Mesendoderm (in vitro differentiated cells): Measurements from ENCODE around the gene KLHL6. TPM values are rescaled to one million over a fixed set of nuclear protein-coding genes. Genes with fewer than 3 reads are reported as not detected.

Experiments
- DNase-seq: peaks from one replicate; pipeline ENCODE4 v3.0.0; 2013
- H2AK5ac ChIP-seq: 2 replicates; pipeline ENCODE4 v1.6.1; 2013; ENCODE audit warnings: low read length, inconsistent platforms
- H2BK120ac ChIP-seq: 2 replicates; pipeline ENCODE4 v1.6.1; 2013; ENCODE audit warnings: low read depth, mild to moderate bottlenecking, low read length, moderate library complexity, mixed read lengths
- H2BK15ac ChIP-seq: replicated peaks from 2 replicates; pipeline ENCODE4 v1.6.1; 2013; ENCODE audit warnings: low read depth, mild to moderate bottlenecking, moderate library complexity
- H2BK5ac ChIP-seq: 2 replicates; pipeline ENCODE4 v1.6.1; 2013; ENCODE audit warnings: low read length, inconsistent platforms
- H3K18ac ChIP-seq: 2 replicates; pipeline ENCODE4 v1.6.1; 2013; ENCODE audit warnings: mild to moderate bottlenecking, low read length, mixed read lengths
- H3K23ac ChIP-seq: one replicate; pipeline ENCODE4 v1.6.1; 2013; ENCODE audit warnings: low read length
- H3K27ac ChIP-seq: 2 replicates; pipeline ENCODE4 v1.5.1; 2013; ENCODE audit warnings: low read depth, mild to moderate bottlenecking, inconsistent platforms, low read length, moderate library complexity
- H3K27me3 ChIP-seq: 2 replicates; pipeline ENCODE4 v1.6.1; 2013; ENCODE audit warnings: low read length, control low read depth, mild to moderate bottlenecking, inconsistent platforms; ENCODE audit not compliant: insufficient read depth, poor library complexity
- H3K36me3 ChIP-seq: 2 replicates; pipeline ENCODE4 v1.6.1; 2013; ENCODE audit warnings: low read length, inconsistent platforms; ENCODE audit not compliant: control insufficient read depth, insufficient read depth
- H3K4ac ChIP-seq: one replicate; pipeline ENCODE4 v1.6.1; 2013; ENCODE audit warnings: low read depth, mild to moderate bottlenecking, low read length, moderate library complexity
- H3K4me1 ChIP-seq: 2 replicates; pipeline ENCODE4 v1.6.1; 2013; ENCODE audit warnings: low read depth, low read length, inconsistent platforms; ENCODE audit not compliant: control insufficient read depth
- H3K4me2 ChIP-seq: 2 replicates; pipeline ENCODE4 v1.6.1; 2013; ENCODE audit warnings: low read length
- H3K4me3 ChIP-seq: 2 replicates; pipeline ENCODE4 v1.5.1; 2013; ENCODE audit warnings: mild to moderate bottlenecking, low read length
- H3K56ac ChIP-seq: one replicate; pipeline ENCODE4 v1.6.1; 2013; ENCODE audit warnings: low read length
- H3K79me1 ChIP-seq: 2 replicates; pipeline ENCODE4 v1.6.1; 2013; ENCODE audit warnings: low read length, inconsistent platforms
- H3K79me2 ChIP-seq: 2 replicates; pipeline ENCODE4 v1.6.1; 2013; ENCODE audit warnings: mild to moderate bottlenecking, low read length; ENCODE audit not compliant: control insufficient read depth, insufficient read depth
- H3K9ac ChIP-seq: 2 replicates; pipeline ENCODE4 v1.6.1; 2013; ENCODE audit warnings: low read length, inconsistent platforms
- H4K5ac ChIP-seq: one replicate; pipeline ENCODE4 v1.6.1; 2013; ENCODE audit warnings: low read length
- H4K8ac ChIP-seq: one replicate; pipeline ENCODE4 v1.6.1; 2013; ENCODE audit warnings: low read depth, mild to moderate bottlenecking, control low read depth, low read length, moderate library complexity
- WGBS: extraction: QIAGEN DNeasy Blood & Tissue Kit; methylation state at CpG from one replicate; pipeline ENCODE4 v1.1.7; 2013; ENCODE audit warnings: low lambda C conversion rate, missing lambda C conversion rate; ENCODE audit not compliant: insufficient coverage; ENCODE audit errors: extremely low coverage; 5-methylcytosine and 5-hydroxymethylcytosine counted together
- small RNA-seq: library from polyadenylated mRNA; stranded (forward); fragments of <200 nt; extraction: miRNeasy Mini kit (QIAGEN cat#:217004); gene quantifications from one replicate; pipeline ENCODE3, GENCODE V24; 2013; ENCODE audit not compliant: insufficient read depth

The KLHL6 gene

DNA sequence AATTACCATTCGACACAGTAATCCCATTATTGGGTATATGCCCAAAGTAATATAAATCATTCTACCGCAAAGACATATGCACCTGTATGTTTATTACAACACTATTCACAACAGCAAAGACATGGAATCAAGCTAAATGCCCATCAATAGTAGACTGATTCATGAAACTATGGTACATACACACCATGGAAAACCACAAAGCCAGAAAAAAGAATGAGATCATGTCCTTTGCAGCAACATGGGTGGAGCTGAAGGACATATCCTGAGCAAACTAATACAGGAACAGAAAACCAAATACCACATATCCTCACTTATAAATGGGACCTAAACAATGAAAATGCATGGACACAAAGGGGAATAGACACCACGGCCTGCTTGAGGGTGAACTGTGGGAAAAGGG, 116.0 kb downstream of the KLHL6 start:
- Histone ChIP-seq H3K4me2 (no peak overlapping the region), H3K27ac (no peak overlapping the region), H3K18ac (no peak overlapping the region), H4K5ac (no peak overlapping the region), H4K8ac (no peak overlapping the region), H3K4me3 (no peak overlapping the region), H3K79me2 (no peaks in the 10 kb centered on the region), H3K27me3 (no peaks in the 10 kb centered on the region), H3K36me3 (no peaks in the 10 kb centered on the region), H3K4ac (no peak overlapping the region), H3K9ac (no peak overlapping the region), H2BK120ac (no peak overlapping the region), H2AK5ac (no peak overlapping the region), H2BK15ac (no peak overlapping the region), H3K4me1 (peaks cover 12% of the 10 kb centered on the region), H3K79me1 (no peaks in the 10 kb centered on the region), H3K23ac (no peak overlapping the region), H3K56ac (no peak overlapping the region), H2BK5ac (no peak overlapping the region)
- DNase-seq = no peak
- WGBS = no CpG with 5 or more reads among the region's 3 CpGs

DNA sequence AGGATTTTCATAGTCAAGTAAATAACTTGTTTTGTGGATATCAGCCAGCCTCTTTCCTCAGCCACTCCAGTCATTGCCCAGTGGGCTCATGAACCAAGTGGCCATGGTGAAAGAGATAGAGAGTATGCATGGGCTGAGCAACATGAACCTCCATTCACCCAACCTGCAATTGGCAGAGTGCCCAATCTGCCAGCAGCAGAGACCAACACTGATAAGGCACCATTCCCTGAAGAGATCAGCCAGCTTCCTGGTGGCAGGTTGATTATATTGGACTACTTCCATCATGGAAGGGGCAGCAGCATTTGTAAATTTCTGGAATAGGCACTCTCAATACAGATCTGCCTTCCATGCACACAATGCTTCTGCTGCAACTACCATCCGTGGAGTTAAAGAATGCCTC, 116.8 kb downstream of the KLHL6 start:
- Histone ChIP-seq H2BK5ac (no peak overlapping the region), H3K79me2 (no peaks in the 10 kb centered on the region), H2AK5ac (no peak overlapping the region), H3K27ac (no peak overlapping the region), H3K36me3 (no peaks in the 10 kb centered on the region), H4K5ac (no peak overlapping the region), H3K9ac (no peak overlapping the region), H3K4me3 (no peak overlapping the region), H2BK15ac (no peak overlapping the region), H3K4me1 (peaks cover 12% of the 10 kb centered on the region), H2BK120ac (no peak overlapping the region), H3K56ac (no peak overlapping the region), H3K23ac (no peak overlapping the region), H3K27me3 (no peaks in the 10 kb centered on the region), H4K8ac (no peak overlapping the region), H3K4ac (no peak overlapping the region), H3K18ac (no peak overlapping the region), H3K4me2 (no peak overlapping the region), H3K79me1 (no peaks in the 10 kb centered on the region)
- WGBS = no CpG with 5 or more reads among the region's 1 CpG
- DNase-seq = no peak

GRCh38 chr3:183437666-183438564, 117.6 kb downstream of the KLHL6 start:
- Histone ChIP-seq H2BK120ac (no peak overlapping the region), H3K18ac (peak overlapping the region; percentile 9), H2BK5ac (peak overlapping the region; percentile 5), H3K79me2 (no peaks in the 10 kb centered on the region), H3K27me3 (no peaks in the 10 kb centered on the region), H4K8ac (no peak overlapping the region), H4K5ac (no peak overlapping the region), H2BK15ac (no peak overlapping the region), H3K9ac (no peak overlapping the region), H3K4me1 (peaks cover 14% of the 10 kb centered on the region), H2AK5ac (no peak overlapping the region), H3K79me1 (no peaks in the 10 kb centered on the region), H3K56ac (no peak overlapping the region), H3K4ac (no peak overlapping the region), H3K36me3 (no peaks in the 10 kb centered on the region), H3K4me2 (no peak overlapping the region), H3K23ac (no peak overlapping the region), H3K27ac (no peak overlapping the region), H3K4me3 (no peak overlapping the region)
- WGBS = no CpG with 5 or more reads among the region's 6 CpGs
- no peak for DNase-seq

Small RNA genes within 50 kb of the gene (small RNA-seq; reads per million reads assigned to genes)
- not detected for gene RF00092
- gene RF00394 = not detected
- gene RF01241 = not detected
- gene SNORA63D = 8.2 reads per million, percentile 83 among the genes with 10 or more reads in this experiment
